Hepatocyte (in vitro differentiated cells): ENCODE data around the gene PROSER2.

Source experiments
- CTCF ChIP-seq: fragments of 200-600 bp; sonication (generic); IDR thresholded peaks from 2 replicates; pipeline ENCODE4 v1.5.1; 2016; ENCODE audit warnings: antibody characterized with exemption, mild to moderate bottlenecking; ENCODE audit not compliant: poor library complexity
- EZH2 ChIP-seq: fragments of 200-600 bp; sonication (generic); IDR thresholded peaks from 2 replicates; pipeline ENCODE4 v1.6.1; 2016; ENCODE audit warnings: antibody characterized with exemption, mild to moderate bottlenecking, borderline replicate concordance

- TF ChIP-seq EZH2 = no peak
- TF ChIP-seq CTCF = no peak
Measured at GRCh38 chr10:11827006-11827405, 3.9 kb downstream of the PROSER2 start.
